Gastroesophageal sphincter (tissue), 2 donors: Measurements from ENCODE around the gene LGR5.

Experiments used
- POLR2A ChIP-seq, 2 donors: fragments of 450-650 bp; IDR thresholded peaks; one replicate each; pipeline ENCODE4 v1.6.1; 2017; ENCODE audit warnings: antibody characterized with exemption in 2 of 2, mild to moderate bottlenecking in 2 of 2, moderate library complexity in 1 of 2
- POLR2AphosphoS5 ChIP-seq: sonication (generic); formaldehyde crosslinking; IDR thresholded peaks from one replicate; pipeline ENCODE4 v1.6.1; 2017; ENCODE audit warnings: antibody characterized with exemption

DNA sequence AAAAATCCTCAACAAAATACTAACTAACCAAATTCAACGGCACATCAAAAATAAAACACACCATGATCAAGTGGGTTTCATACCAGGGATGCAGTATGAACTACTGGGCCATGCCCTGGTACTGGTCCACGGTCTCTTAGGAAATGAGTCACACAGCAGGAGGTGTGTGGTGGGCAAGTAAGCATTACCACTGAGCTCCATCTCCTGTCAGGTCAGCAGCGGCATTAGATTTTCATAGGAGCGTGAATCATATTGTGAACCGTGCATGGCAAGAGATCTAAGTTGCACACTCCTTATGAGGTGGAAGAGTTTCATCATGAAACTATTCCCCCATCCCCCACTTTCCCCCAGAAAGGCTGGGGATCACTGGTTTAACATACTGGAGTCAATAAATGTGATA, 6.7 kb upstream of the LGR5 start:
- TF ChIP-seq POLR2A (IDR thresholded peaks at IDR 0.05) = no peak
- no peak for TF ChIP-seq POLR2AphosphoS5
